SU-DHL-6 (cell line): ENCODE results near the gene KRTAP5-2.
"Not testable (repeated sequence)": the region's sequence is repeated elsewhere in the genome, so short reads cannot be mapped to it uniquely, and the experiment has no call there.

ENCODE experiments used
- H2AFZ ChIP-seq: fragments of 200-600 bp; sonication (generic); 2 replicates; pipeline ENCODE4 v1.6.1; 2014; ENCODE audit warnings: low read depth, mild to moderate bottlenecking, moderate library complexity, mixed read lengths, antibody characterized with exemption, low read length; ENCODE audit not compliant: severe bottlenecking
- H3F3A ChIP-seq: fragments of 200-600 bp; shearing (Covaris generic); 2 replicates; pipeline ENCODE4 v1.6.0; 2016; ENCODE audit warnings: antibody characterized with exemption, mild to moderate bottlenecking; ENCODE audit not compliant: insufficient read depth
- H3K27ac ChIP-seq: fragments of 200-600 bp; sonication (generic); 2 replicates; pipeline ENCODE4 v1.5.1; 2016; ENCODE audit warnings: low read depth, mild to moderate bottlenecking, low read length, moderate library complexity, mixed read lengths
- H3K27me3 ChIP-seq: fragments of 200-600 bp; sonication (generic), shearing (Covaris generic); 2 replicates; pipeline ENCODE4 v1.6.0; 2014; ENCODE audit warnings: mild to moderate bottlenecking, low read length
- H3K36me3 ChIP-seq: fragments of 200-600 bp; sonication (generic); 2 replicates; pipeline ENCODE4 v1.6.1; 2014; ENCODE audit warnings: mild to moderate bottlenecking, low read length, mixed read lengths
- H3K4me2 ChIP-seq: fragments of 300-600, 200-600 bp; shearing (Covaris generic), sonication (generic); 2 replicates; pipeline ENCODE4 v1.6.0; 2014; ENCODE audit warnings: low read length, low read depth, mild to moderate bottlenecking; ENCODE audit not compliant: poor library complexity, severe bottlenecking
- H3K4me3 ChIP-seq: fragments of 200-600 bp; sonication (generic); 2 replicates; pipeline ENCODE4 v1.5.1; 2014; ENCODE audit warnings: antibody characterized with exemption, low read length, mild to moderate bottlenecking, mixed read lengths; ENCODE audit not compliant: insufficient read depth, poor library complexity, severe bottlenecking
- H3K79me2 ChIP-seq: fragments of 200-600 bp; sonication (generic); 2 replicates; pipeline ENCODE4 v1.6.1; 2014; ENCODE audit warnings: mild to moderate bottlenecking, low read length, moderate library complexity; ENCODE audit not compliant: insufficient read depth
- H3K9ac ChIP-seq: fragments of 200-600 bp; sonication (generic); 2 replicates; pipeline ENCODE4 v1.7.0; 2014; ENCODE audit warnings: mild to moderate bottlenecking, low read length
- H3K9me2 ChIP-seq: fragments of 200-600 bp; sonication (generic); replicated peaks from 2 replicates; pipeline ENCODE4 v1.6.1; 2014; ENCODE audit warnings: low read length; ENCODE audit not compliant: insufficient read depth
- H3K9me3 ChIP-seq: fragments of 200-600 bp; sonication (generic); 2 replicates; pipeline ENCODE4 v1.6.1; 2014; ENCODE audit warnings: low read length, mixed read lengths; ENCODE audit not compliant: insufficient read depth
- H4K20me1 ChIP-seq: fragments of 200-600 bp; sonication (generic); 2 replicates; pipeline ENCODE4 v1.6.1; 2014; ENCODE audit warnings: low read depth, mild to moderate bottlenecking, antibody characterized with exemption, low read length, moderate library complexity, mixed read lengths
- EZH2phosphoT487 ChIP-seq: fragments of 200-600 bp; sonication (generic), shearing (Covaris generic); conservative IDR thresholded peaks from 2 replicates; pipeline ENCODE4 v1.6.1; 2018; ENCODE audit warnings: mild to moderate bottlenecking, antibody characterized with exemption, low read length, moderate library complexity, mixed read lengths
- TF ChIP-seq, protein P1 (sequence below): fragments of 200-600 bp; sonication (generic); IDR thresholded peaks from one replicate; pipeline ENCODE4 v1.5.1; 2017; ENCODE audit warnings: antibody characterized with exemption, mild to moderate bottlenecking, low read length, moderate library complexity; ENCODE audit not compliant: insufficient read depth, poor library complexity, severe bottlenecking

Gene KRTAP5-2

DNA sequence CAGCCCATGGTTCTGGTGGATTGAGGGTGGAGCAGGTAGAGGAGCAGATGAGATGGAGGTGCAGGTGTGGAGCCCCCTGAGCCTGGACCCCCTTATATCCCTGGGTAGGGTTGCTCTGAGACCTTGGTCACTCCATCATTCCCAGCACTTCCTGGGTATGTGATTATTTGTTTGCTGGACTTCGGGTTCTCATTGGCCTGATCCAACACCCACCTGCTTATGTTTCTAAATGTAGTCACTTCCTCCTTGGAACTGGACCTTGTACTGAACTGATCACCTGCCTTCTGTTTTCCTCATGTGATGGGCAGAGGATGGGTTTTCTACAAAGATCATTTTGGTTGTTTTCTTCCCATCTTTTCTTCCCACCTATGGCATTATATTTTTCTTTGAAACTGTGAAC, 24.0 kb upstream of the KRTAP5-2 start, which contains the start of gene KRTAP5-4:
TSS of gene KRTAP5-4 (minus strand) at position 53 of the 400 bp plus-strand sequence. CDS start at position 8, 45 bp downstream.
- no peaks in the 10 kb centered on the region for H3K79me2 ChIP-seq

DNA sequence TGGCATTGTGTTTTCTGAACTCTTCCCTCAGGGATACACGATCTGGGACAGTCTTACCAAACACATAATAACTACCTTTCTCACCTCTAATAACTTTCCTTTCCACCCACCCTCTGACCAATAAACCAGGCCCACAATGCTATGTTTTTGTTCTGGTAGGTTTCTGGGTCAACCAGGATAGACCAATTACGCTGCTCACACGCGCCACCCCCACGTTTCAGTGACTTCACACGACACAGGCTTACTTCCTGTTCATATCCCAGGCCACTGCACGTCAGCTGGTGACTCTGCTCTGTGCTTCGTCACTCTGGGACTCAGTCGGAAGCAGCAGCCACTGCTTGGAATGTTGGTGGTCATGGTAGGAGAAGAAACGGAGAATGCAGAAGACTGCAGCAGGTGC, 21.4 kb upstream of the KRTAP5-2 start:
- H3K27ac ChIP-seq = no peak overlapping the region

More for the DNA sequence above, 24.0 kb upstream of the KRTAP5-2 start, which contains the start of gene KRTAP5-4:
- TF ChIP-seq, protein P1, sequence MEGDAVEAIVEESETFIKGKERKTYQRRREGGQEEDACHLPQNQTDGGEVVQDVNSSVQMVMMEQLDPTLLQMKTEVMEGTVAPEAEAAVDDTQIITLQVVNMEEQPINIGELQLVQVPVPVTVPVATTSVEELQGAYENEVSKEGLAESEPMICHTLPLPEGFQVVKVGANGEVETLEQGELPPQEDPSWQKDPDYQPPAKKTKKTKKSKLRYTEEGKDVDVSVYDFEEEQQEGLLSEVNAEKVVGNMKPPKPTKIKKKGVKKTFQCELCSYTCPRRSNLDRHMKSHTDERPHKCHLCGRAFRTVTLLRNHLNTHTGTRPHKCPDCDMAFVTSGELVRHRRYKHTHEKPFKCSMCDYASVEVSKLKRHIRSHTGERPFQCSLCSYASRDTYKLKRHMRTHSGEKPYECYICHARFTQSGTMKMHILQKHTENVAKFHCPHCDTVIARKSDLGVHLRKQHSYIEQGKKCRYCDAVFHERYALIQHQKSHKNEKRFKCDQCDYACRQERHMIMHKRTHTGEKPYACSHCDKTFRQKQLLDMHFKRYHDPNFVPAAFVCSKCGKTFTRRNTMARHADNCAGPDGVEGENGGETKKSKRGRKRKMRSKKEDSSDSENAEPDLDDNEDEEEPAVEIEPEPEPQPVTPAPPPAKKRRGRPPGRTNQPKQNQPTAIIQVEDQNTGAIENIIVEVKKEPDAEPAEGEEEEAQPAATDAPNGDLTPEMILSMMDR = no peak
- no peak for TF ChIP-seq EZH2phosphoT487
- Histone ChIP-seq H2AFZ (no peak within 1 kb of the TSS), H3K9ac (no peak within 1 kb of the TSS), H3K36me3 (no peaks in the 10 kb centered on the region), H4K20me1 (no peaks in the 10 kb centered on the region; the same call in 1 of the 2 replicates), H3F3A (no peaks in the 10 kb centered on the region), H3K9me2 (no peaks in the 10 kb centered on the region), H3K27me3 (no peaks in the 10 kb centered on the region), H3K4me3 (no peak within 1 kb of the TSS), H3K4me2 (no peak within 1 kb of the TSS), H3K9me3 (no peaks in the 10 kb centered on the region), H3K27ac (no peak within 1 kb of the TSS)

DNA sequence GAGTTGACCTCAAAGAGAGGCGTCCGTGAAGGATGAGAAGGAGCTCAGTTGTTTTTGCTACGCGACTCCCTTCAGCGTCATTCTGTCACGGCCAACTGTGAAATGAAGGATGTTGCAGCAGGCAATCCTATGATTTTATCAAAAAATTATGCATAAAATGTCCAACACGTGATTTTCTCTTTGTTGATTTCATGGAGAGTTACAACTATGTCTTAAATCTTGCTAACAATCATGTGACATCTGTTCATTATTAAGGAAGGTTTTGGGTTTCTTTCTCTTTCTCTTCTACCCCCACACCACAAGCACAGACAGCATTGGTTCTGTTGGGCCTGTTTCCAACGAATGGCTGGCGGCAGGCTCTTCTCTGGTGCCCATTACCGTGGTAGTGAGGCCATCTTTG, 20.1 kb upstream of the KRTAP5-2 start:
- H3K27ac ChIP-seq = no peak overlapping the region
- H3K9me3 ChIP-seq = no peaks in the 10 kb centered on the region
- H4K20me1 ChIP-seq = no peaks in the 10 kb centered on the region; the same call in 1 of the 2 replicates
- H3K27me3 ChIP-seq = no peaks in the 10 kb centered on the region
- H3K9me2 ChIP-seq = no peaks in the 10 kb centered on the region
- no peaks in the 10 kb centered on the region for H3F3A ChIP-seq
- no peaks in the 10 kb centered on the region for H3K79me2 ChIP-seq
- H3K4me3 ChIP-seq = no peak overlapping the region
- H2AFZ ChIP-seq = no peak overlapping the region
- no peaks in the 10 kb centered on the region for H3K36me3 ChIP-seq
- no peak overlapping the region for H3K4me2 ChIP-seq
- TF ChIP-seq, protein P1 = no peak
- no peak for TF ChIP-seq EZH2phosphoT487
- H3K9ac ChIP-seq = no peak overlapping the region

More for the DNA sequence above, 21.4 kb upstream of the KRTAP5-2 start:
- Histone ChIP-seq H3K36me3 (no peaks in the 10 kb centered on the region), H3K9ac (no peak overlapping the region), H3K9me3 (no peaks in the 10 kb centered on the region), H4K20me1 (no peaks in the 10 kb centered on the region; the same call in 1 of the 2 replicates), H3K27me3 (no peaks in the 10 kb centered on the region), H3K9me2 (no peaks in the 10 kb centered on the region), H3K4me2 (no peak overlapping the region), H3F3A (no peaks in the 10 kb centered on the region), H2AFZ (no peak overlapping the region), H3K4me3 (no peak overlapping the region), H3K79me2 (no peaks in the 10 kb centered on the region)
- TF ChIP-seq EZH2phosphoT487 = no peak
- TF ChIP-seq, protein P1 = no peak

DNA sequence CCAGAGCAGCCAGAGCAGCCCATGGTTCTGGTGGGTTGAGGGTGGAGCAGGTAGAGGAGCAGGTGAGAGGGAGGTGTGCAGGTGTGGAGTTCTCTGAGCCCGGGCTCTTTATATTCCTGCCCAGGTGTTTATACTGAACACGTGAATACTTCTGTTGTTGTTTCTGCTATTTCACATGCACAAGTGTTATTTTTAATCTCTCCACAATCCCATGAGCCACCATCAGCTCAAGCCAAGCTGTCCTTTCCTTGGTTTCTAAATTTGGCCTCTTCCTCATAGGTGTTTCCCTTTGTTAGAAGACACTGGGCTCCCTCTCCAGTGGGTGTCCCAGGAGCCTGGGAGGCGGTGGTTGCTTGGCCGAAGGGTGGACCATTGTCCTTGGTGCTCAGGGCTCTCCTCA, 10.3 kb upstream of the KRTAP5-2 start, which contains the start of gene KRTAP5-3:
TSS of gene KRTAP5-3 (minus strand) at position 101 of the 400 bp plus-strand sequence. CDS start at position 23, 78 bp downstream.
- no peak for TF ChIP-seq EZH2phosphoT487
- Histone ChIP-seq H3K4me2 (no peak within 1 kb of the TSS), H3K27me3 (no peaks in the 10 kb centered on the region)

DNA sequence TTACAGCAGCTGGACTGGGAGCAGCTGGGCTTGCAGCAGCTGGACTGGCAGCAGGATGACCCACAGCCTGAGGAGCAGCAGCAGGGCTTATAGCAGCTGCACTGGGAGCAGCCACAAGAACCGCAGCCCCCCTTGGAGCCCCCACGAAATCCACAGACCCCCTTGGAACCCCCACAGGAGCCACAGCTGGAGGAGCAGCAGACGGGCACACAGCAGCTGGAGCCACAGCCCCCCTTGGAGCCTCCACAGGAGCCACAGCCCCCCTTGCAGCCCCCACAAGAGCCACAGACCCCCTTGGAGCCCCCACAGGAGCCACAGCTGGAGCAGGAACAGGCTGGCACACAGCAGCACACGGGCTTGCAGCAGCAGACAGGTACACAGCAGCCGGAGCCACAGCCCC, 9.8 kb upstream of the KRTAP5-2 start:
- not testable (repeated sequence) for H3K79me2 ChIP-seq, H3K27ac ChIP-seq, H3K36me3 ChIP-seq, H3K9me2 ChIP-seq, H3K4me2 ChIP-seq, H3K27me3 ChIP-seq, H3K9me3 ChIP-seq, H4K20me1 ChIP-seq, H3F3A ChIP-seq, H2AFZ ChIP-seq, H3K4me3 ChIP-seq, H3K9ac ChIP-seq

More for the DNA sequence above, 10.3 kb upstream of the KRTAP5-2 start, which contains the start of gene KRTAP5-3:
- H4K20me1 ChIP-seq = no peaks in the 10 kb centered on the region
- H3K9me2 ChIP-seq = no peaks in the 10 kb centered on the region
- H3K9me3 ChIP-seq = no peaks in the 10 kb centered on the region
- no peaks in the 10 kb centered on the region for H3K79me2 ChIP-seq
- H3F3A ChIP-seq = no peaks in the 10 kb centered on the region
- no peak within 1 kb of the TSS for H3K4me3 ChIP-seq
- H3K9ac ChIP-seq = no peak within 1 kb of the TSS
- H2AFZ ChIP-seq = no peak within 1 kb of the TSS
- H3K27ac ChIP-seq = no peak within 1 kb of the TSS
- H3K36me3 ChIP-seq = no peaks in the 10 kb centered on the region

DNA sequence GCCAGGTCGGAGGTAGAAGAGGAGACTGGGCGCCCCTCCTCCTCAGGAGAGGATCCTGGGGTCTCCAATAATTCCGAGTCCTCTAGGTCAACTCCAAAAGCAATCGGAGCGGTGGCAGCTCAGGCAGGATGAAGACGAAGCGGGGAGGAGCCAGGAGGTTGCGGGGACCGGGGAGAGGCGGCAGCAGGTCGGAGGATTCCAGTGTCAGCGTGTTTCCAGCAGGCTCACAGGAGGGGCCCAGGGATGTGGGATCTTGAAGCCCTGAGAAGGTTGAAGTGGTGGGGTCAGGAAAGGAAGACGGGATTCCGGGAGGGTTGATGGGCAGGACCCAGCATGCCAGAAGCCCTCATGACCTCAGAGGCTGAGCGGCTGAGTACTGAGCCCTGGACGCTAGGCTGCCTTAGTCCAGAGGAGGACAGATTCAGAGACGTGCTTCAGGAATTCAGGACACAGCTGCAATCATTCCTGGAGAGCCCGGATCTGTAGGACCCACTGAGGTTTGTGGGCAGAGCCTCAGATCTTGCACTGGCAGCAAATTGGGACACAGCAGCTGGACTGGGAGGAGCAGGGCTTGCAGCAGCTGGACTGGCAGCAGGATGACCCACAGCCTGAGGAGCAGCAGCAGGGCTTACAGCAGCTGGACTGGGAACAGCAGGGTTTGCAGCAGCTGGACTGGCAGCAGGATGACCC, 9.2 kb upstream of the KRTAP5-2 start:
- not testable (repeated sequence) for H3K36me3 ChIP-seq, H3K27ac ChIP-seq, H3K9me3 ChIP-seq, H3K4me2 ChIP-seq, H4K20me1 ChIP-seq, H3F3A ChIP-seq, H3K27me3 ChIP-seq, H3K9ac ChIP-seq, H3K79me2 ChIP-seq, H2AFZ ChIP-seq, H3K9me2 ChIP-seq, H3K4me3 ChIP-seq
